SU-DHL-6 (cell line): ENCODE data around the gene PDE9A.

Experiments
- H2AFZ ChIP-seq: fragments of 200-600 bp; sonication (generic); 2 replicates; pipeline ENCODE4 v1.6.1; 2014; ENCODE audit warnings: low read depth, mild to moderate bottlenecking, moderate library complexity, mixed read lengths, antibody characterized with exemption, low read length; ENCODE audit not compliant: severe bottlenecking
- H3F3A ChIP-seq: fragments of 200-600 bp; shearing (Covaris generic); 2 replicates; pipeline ENCODE4 v1.6.0; 2016; ENCODE audit warnings: antibody characterized with exemption, mild to moderate bottlenecking; ENCODE audit not compliant: insufficient read depth
- H3K27ac ChIP-seq: fragments of 200-600 bp; sonication (generic); 2 replicates; pipeline ENCODE4 v1.5.1; 2016; ENCODE audit warnings: low read depth, mild to moderate bottlenecking, low read length, moderate library complexity, mixed read lengths
- H3K27me3 ChIP-seq: fragments of 200-600 bp; sonication (generic), shearing (Covaris generic); 2 replicates; pipeline ENCODE4 v1.6.0; 2014; ENCODE audit warnings: mild to moderate bottlenecking, low read length
- H3K36me3 ChIP-seq: fragments of 200-600 bp; sonication (generic); 2 replicates; pipeline ENCODE4 v1.6.1; 2014; ENCODE audit warnings: mild to moderate bottlenecking, low read length, mixed read lengths
- H3K4me2 ChIP-seq: fragments of 300-600, 200-600 bp; shearing (Covaris generic), sonication (generic); 2 replicates; pipeline ENCODE4 v1.6.0; 2014; ENCODE audit warnings: low read length, low read depth, mild to moderate bottlenecking; ENCODE audit not compliant: poor library complexity, severe bottlenecking
- H3K4me3 ChIP-seq: fragments of 200-600 bp; sonication (generic); 2 replicates; pipeline ENCODE4 v1.5.1; 2014; ENCODE audit warnings: antibody characterized with exemption, low read length, mild to moderate bottlenecking, mixed read lengths; ENCODE audit not compliant: insufficient read depth, poor library complexity, severe bottlenecking
- H3K79me2 ChIP-seq: fragments of 200-600 bp; sonication (generic); 2 replicates; pipeline ENCODE4 v1.6.1; 2014; ENCODE audit warnings: mild to moderate bottlenecking, low read length, moderate library complexity; ENCODE audit not compliant: insufficient read depth
- H3K9ac ChIP-seq: fragments of 200-600 bp; sonication (generic); 2 replicates; pipeline ENCODE4 v1.7.0; 2014; ENCODE audit warnings: mild to moderate bottlenecking, low read length
- H3K9me2 ChIP-seq: fragments of 200-600 bp; sonication (generic); replicated peaks from 2 replicates; pipeline ENCODE4 v1.6.1; 2014; ENCODE audit warnings: low read length; ENCODE audit not compliant: insufficient read depth
- H3K9me3 ChIP-seq: fragments of 200-600 bp; sonication (generic); 2 replicates; pipeline ENCODE4 v1.6.1; 2014; ENCODE audit warnings: low read length, mixed read lengths; ENCODE audit not compliant: insufficient read depth
- H4K20me1 ChIP-seq: fragments of 200-600 bp; sonication (generic); 2 replicates; pipeline ENCODE4 v1.6.1; 2014; ENCODE audit warnings: low read depth, mild to moderate bottlenecking, antibody characterized with exemption, low read length, moderate library complexity, mixed read lengths
- CTCF ChIP-seq: fragments of 200-600 bp; sonication (generic); IDR thresholded peaks from one replicate; pipeline ENCODE4 v1.5.1; 2017; ENCODE audit warnings: antibody characterized with exemption, mild to moderate bottlenecking, low read length, moderate library complexity; ENCODE audit not compliant: insufficient read depth, poor library complexity, severe bottlenecking
- EZH2phosphoT487 ChIP-seq: fragments of 200-600 bp; sonication (generic), shearing (Covaris generic); conservative IDR thresholded peaks from 2 replicates; pipeline ENCODE4 v1.6.1; 2018; ENCODE audit warnings: mild to moderate bottlenecking, antibody characterized with exemption, low read length, moderate library complexity, mixed read lengths

PDE9A gene

GRCh38 chr21:42740405-42740909, 87.0 kb downstream of the PDE9A start:
- H3K79me2 ChIP-seq, result no peaks in the 10 kb centered on the region
- no peaks in the 10 kb centered on the region for H3F3A ChIP-seq
- no peaks in the 10 kb centered on the region for H3K9me2 ChIP-seq
- no peak overlapping the region for H3K27ac ChIP-seq
- no peaks in the 10 kb centered on the region for H3K36me3 ChIP-seq
- H3K9me3 ChIP-seq, result no peaks in the 10 kb centered on the region
- TF ChIP-seq EZH2phosphoT487, result no peak
- no peak for TF ChIP-seq CTCF
- H3K9ac ChIP-seq, result no peak overlapping the region
- H3K4me3 ChIP-seq, result no peak overlapping the region
- no peaks in the 10 kb centered on the region for H4K20me1 ChIP-seq
- no peak overlapping the region for H3K4me2 ChIP-seq
- H2AFZ ChIP-seq, result no peak overlapping the region
- no peaks in the 10 kb centered on the region for H3K27me3 ChIP-seq

- TF ChIP-seq CTCF (no peak), EZH2phosphoT487 (no peak)
- H3K9me2 ChIP-seq, result no peaks in the 10 kb centered on the region
- H3K79me2 ChIP-seq, result no peaks in the 10 kb centered on the region
- H4K20me1 ChIP-seq, result no peaks in the 10 kb centered on the region
- H3K36me3 ChIP-seq, result no peaks in the 10 kb centered on the region
- no peak overlapping the region for H3K4me3 ChIP-seq
- H3K9me3 ChIP-seq, result no peaks in the 10 kb centered on the region
- no peak overlapping the region for H3K27ac ChIP-seq
- H3K4me2 ChIP-seq, result no peak overlapping the region
- no peaks in the 10 kb centered on the region for H3K27me3 ChIP-seq
- no peak overlapping the region for H3K9ac ChIP-seq
- no peak overlapping the region for H2AFZ ChIP-seq
- H3F3A ChIP-seq, result no peaks in the 10 kb centered on the region
Observed at GRCh38 chr21:42741066-42741465, 87.6 kb downstream of the PDE9A start.

GRCh38 chr21:42744520-42745445, 91.4 kb downstream of the PDE9A start:
- Histone ChIP-seq H3F3A (no peaks in the 10 kb centered on the region), H3K79me2 (no peaks in the 10 kb centered on the region), H3K4me3 (no peak overlapping the region), H3K4me2 (no peak overlapping the region), H3K9me3 (no peaks in the 10 kb centered on the region), H2AFZ (no peak overlapping the region), H3K9me2 (no peaks in the 10 kb centered on the region), H3K9ac (no peak overlapping the region), H3K27me3 (no peaks in the 10 kb centered on the region), H3K27ac (no peak overlapping the region), H3K36me3 (no peaks in the 10 kb centered on the region), H4K20me1 (no peaks in the 10 kb centered on the region)
- TF ChIP-seq CTCF, result no peak
- no peak for TF ChIP-seq EZH2phosphoT487
